Cardiac muscle cell (in vitro differentiated cells and primary cell): ENCODE results near the gene RGS3. TPM values are rescaled to one million over a fixed set of nuclear protein-coding genes. Genes with fewer than 3 reads are reported as not detected.

Source experiments
- DNase-seq, 2 donors: peaks; one replicate each; pipeline versions ENCODE4 v3.0.0 to v3.0.0-alpha.2; 2010 to 2017; ENCODE audit warnings: low read depth in 1 of 2, low spot score in 1 of 2
- H3K27ac ChIP-seq: fragments of 200-600 bp; sonication (generic); 2 replicates; pipeline ENCODE4 v1.5.1; 2016
- H3K27me3 ChIP-seq: fragments of 200-600 bp; sonication (generic); 2 replicates; pipeline ENCODE4 v1.6.0; 2016; ENCODE audit warnings: control low read depth
- H3K36me3 ChIP-seq: fragments of 200-600 bp; sonication (generic); 2 replicates; pipeline ENCODE4 v1.5.1; 2016; ENCODE audit warnings: control low read depth
- H3K4me1 ChIP-seq: fragments of 200-600 bp; sonication (generic); 2 replicates; pipeline ENCODE4 v1.8.1; 2017; ENCODE audit warnings: low read depth, mild to moderate bottlenecking, mixed run types
- H3K4me3 ChIP-seq: fragments of 200-600 bp; sonication (generic); 2 replicates; pipeline ENCODE4 v1.5.1; 2016; ENCODE audit warnings: mild to moderate bottlenecking
- H3K9me3 ChIP-seq: fragments of 200-600 bp; sonication (generic); 2 replicates; pipeline ENCODE4 v1.5.1; 2017; ENCODE audit warnings: low read depth, mild to moderate bottlenecking, control low read depth
- polyA plus RNA-seq: library from polyadenylated mRNA; unstranded; fragments of >200 nt; fragmentation: Nextera tagmentation; extraction: Ambion mirVana; gene quantifications from 2 replicates; pipeline ENCODE4 v1.2.1, GENCODE V29; 2016
- total RNA-seq: library from RNA; depleted of rRNA; stranded (reverse); fragments of >200 nt; gene quantifications from 2 replicates; pipeline ENCODE4 v1.2.3, GENCODE V29; 2016
- TF ChIP-seq, protein P1 (sequence below): IDR thresholded peaks from 2 replicates; pipeline ENCODE4 v1.5.1; 2012; ENCODE audit warnings: low read depth, mild to moderate bottlenecking, low read length

RGS3 gene
- total and polyA plus RNA-seq, 2 experiments from 2014 or later = 94.7 to 126 TPM

DNA sequence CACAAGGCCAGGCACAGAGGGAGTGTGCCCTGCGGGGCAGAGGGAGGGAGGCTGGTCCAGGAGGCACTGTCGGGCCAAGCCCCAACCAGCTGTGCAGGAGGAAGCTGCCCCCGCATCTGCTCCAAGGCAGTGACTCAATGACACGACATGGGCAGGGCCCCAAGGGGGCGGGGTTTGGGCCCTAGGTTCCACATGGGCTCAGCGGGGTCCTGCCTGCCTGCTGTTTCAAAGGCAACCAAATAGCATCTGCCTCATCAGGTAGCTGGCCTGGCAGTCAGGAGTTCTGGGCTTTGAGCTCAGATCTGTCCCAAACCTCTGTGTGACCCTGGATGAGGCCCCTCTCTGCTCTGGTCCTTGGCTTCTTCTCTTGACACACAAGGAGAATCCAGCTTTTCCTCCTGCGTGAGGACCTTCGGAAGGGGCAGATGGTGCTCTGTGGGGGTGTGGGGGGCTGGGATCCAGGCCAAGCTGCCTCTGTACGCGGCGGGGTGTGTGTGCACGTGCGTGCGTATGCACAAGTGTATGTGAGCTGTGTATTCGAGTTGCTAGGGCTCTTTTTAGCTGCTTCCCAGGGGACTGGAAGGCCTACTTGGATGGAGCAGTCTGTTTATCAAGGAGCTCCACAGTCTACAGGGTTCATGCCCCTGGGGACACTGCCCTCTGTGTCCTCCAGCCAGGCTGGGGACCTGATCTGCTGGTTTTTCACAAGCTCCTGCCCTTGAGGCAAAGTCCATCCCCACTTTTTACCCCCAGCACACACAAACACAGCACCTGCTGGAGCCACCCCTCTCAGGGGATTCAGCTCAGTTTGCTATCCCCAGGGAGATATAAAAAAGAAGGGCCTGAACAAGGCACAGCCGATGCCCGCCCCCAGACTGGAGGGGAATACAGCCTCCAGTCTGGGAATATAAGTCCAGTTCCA is 138.9 kb downstream of the RGS3 start:
- peaks cover 13% of the 10 kb centered on the region for H3K4me1 ChIP-seq
- peaks cover 6% of the 10 kb centered on the region for H3K36me3 ChIP-seq
- no peaks in the 10 kb centered on the region for H3K27me3 ChIP-seq
- TF ChIP-seq, protein P1, sequence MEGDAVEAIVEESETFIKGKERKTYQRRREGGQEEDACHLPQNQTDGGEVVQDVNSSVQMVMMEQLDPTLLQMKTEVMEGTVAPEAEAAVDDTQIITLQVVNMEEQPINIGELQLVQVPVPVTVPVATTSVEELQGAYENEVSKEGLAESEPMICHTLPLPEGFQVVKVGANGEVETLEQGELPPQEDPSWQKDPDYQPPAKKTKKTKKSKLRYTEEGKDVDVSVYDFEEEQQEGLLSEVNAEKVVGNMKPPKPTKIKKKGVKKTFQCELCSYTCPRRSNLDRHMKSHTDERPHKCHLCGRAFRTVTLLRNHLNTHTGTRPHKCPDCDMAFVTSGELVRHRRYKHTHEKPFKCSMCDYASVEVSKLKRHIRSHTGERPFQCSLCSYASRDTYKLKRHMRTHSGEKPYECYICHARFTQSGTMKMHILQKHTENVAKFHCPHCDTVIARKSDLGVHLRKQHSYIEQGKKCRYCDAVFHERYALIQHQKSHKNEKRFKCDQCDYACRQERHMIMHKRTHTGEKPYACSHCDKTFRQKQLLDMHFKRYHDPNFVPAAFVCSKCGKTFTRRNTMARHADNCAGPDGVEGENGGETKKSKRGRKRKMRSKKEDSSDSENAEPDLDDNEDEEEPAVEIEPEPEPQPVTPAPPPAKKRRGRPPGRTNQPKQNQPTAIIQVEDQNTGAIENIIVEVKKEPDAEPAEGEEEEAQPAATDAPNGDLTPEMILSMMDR = no peak
- no peaks in the 10 kb centered on the region for H3K9me3 ChIP-seq
- H3K4me3 ChIP-seq = no peak overlapping the region
- peak in 1 of 2 donors; percentile 83 for DNase-seq
- no peak overlapping the region for H3K27ac ChIP-seq

DNA sequence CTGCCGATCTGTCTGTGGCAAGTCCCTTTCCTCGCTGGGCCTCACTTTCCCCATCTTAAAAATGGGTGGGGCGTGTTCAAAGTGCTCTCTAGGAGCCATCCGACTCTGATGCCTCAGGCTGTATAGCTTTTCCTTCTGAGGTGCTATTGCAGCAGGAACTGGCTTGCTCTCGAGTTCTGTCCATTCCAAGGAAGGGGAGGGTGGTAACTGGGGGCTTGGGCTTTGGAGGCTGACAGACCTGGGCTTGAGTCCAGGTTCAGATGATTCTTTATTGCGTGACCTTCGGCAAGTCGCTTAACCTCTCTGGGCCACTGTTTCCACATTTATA is 139.5 kb downstream of the RGS3 start:
- no peak overlapping the region for H3K4me3 ChIP-seq
- no peaks in the 10 kb centered on the region for H3K9me3 ChIP-seq
- TF ChIP-seq, protein P1 = no peak
- DNase-seq = no peak
- no peak overlapping the region for H3K27ac ChIP-seq
- H3K27me3 ChIP-seq = no peaks in the 10 kb centered on the region
- H3K36me3 ChIP-seq = peaks cover under 1% of the 10 kb centered on the region
- H3K4me1 ChIP-seq = peaks cover 13% of the 10 kb centered on the region

DNA sequence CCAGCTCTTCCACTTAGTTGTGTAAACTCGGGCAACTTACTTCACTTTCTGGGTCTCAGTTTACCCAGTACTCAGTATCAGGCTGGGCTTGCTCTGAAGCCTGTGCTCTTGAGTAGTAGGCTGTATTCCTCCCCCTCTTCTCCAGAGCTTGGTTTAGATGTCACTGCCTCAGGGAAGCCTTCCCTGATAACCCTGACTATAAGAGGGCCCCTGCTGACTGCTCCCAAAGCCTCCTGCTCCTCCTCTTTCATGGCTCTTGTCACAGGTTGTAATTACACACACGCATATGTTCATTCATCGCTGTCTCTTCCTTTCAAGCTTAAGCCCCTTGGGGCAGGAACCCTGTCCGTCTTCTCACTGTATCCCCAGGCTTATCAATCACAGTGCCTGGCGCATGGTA is 140.2 kb downstream of the RGS3 start:
- Histone ChIP-seq H3K4me1 (peaks cover 13% of the 10 kb centered on the region), H3K27me3 (no peaks in the 10 kb centered on the region), H3K36me3 (no peaks in the 10 kb centered on the region), H3K9me3 (no peaks in the 10 kb centered on the region), H3K4me3 (no peak overlapping the region), H3K27ac (no peak overlapping the region)
- no peak for DNase-seq
- TF ChIP-seq, protein P1 = no peak

DNA sequence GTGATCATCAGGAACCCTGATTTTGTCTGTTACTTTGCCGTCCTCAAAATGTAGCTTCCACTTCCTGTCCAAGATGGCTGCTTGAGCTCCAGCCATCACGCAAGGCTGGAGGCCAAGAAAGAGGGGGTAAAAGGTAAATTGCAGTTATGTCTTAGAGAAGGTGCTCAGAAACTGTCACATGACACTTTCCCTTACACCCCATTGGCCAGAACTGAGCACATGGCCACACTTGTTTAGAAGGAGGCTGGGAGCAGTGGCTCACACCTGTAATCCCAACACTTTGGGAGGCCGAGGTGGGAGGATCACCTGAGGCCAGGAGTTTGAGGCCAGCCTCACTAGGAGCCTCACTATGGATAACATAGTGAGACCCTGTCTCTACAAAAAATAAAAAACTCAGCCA is 140.9 kb downstream of the RGS3 start:
- H3K4me1 ChIP-seq = peaks cover 15% of the 10 kb centered on the region
- no peak overlapping the region for H3K4me3 ChIP-seq
- TF ChIP-seq, protein P1 = no peak
- H3K27ac ChIP-seq = no peak overlapping the region
- H3K9me3 ChIP-seq = no peaks in the 10 kb centered on the region
- H3K36me3 ChIP-seq = no peaks in the 10 kb centered on the region
- DNase-seq = no peak
- H3K27me3 ChIP-seq = no peaks in the 10 kb centered on the region

DNA sequence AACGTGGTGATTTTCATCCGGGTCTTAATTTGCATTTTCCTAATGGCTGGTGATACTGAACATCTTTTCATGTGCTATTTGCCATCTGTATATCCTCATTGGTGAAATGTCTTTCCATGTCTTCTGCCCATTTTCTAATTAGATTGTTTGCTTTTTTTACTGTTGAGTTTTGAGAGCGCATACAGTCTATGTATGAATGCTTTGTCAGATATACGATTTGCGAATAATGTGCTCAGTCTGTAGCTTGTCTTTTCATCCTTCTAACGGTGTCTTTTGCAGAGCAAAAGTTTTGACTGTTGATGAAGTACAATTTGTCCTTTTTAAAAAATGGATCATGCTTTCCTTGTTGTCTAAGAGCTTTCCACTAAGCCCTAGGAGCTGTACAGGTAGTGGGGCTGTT is 143.0 kb downstream of the RGS3 start:
- no peak overlapping the region for H3K27ac ChIP-seq
- no peak overlapping the region for H3K4me3 ChIP-seq
- TF ChIP-seq, protein P1 = no peak
- no peak for DNase-seq
- no peaks in the 10 kb centered on the region for H3K27me3 ChIP-seq
- H3K36me3 ChIP-seq = no peaks in the 10 kb centered on the region
- H3K9me3 ChIP-seq = no peaks in the 10 kb centered on the region
- H3K4me1 ChIP-seq = peaks cover 27% of the 10 kb centered on the region
